GM18520 (cell line): Measurements from ENCODE around the gene INHBE.

ENCODE experiments used
- ATAC-seq: cut with Tn5 transposase; IDR thresholded peaks from one replicate; pipeline ENCODE4 v1.9.1; 2021; ENCODE audit not compliant: unreplicated experiment

Gene INHBE

GRCh38 chr12:57460841-57461275 lies 5.8 kb downstream of the INHBE start:
- no peak for ATAC-seq

DNA sequence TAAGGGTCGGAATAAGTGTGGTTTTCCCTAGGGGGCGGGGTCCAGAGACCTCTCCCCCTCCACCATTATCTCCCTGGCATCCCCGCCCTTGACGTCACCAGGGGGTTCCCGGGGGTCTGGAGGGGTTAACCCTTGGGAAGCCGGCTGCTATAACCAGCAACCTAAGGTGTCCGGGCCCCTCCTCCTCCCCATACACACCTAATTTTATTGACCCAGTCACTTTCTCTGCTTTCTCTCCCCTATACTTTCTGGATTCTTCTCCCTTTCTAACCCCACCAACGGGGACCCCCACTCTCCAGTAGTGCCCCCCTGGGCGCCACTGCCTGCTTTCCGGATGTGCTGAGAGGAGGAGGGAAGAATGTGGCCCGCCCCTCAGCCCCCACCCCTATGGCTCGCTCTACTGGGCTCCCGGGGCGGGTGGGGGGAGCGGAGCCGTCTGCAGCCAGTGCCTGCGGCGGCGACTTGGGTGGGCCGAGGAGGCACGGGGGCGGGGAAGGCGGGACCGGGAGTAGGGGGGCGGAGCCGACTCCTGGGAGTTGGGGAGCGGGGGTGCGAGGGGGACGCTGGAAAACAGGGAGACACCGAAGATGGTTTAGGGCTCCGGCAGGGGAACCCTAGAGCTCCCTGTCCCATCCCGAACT lies 6.3 kb downstream of the INHBE start:
- no peak for ATAC-seq

- no peak for ATAC-seq
Measured at GRCh38 chr12:57461917-57462250, 6.8 kb downstream of the INHBE start.

- ATAC-seq: peak; percentile 48
Measured at GRCh38 chr12:57462251-57462911, 7.3 kb downstream of the INHBE start.

DNA sequence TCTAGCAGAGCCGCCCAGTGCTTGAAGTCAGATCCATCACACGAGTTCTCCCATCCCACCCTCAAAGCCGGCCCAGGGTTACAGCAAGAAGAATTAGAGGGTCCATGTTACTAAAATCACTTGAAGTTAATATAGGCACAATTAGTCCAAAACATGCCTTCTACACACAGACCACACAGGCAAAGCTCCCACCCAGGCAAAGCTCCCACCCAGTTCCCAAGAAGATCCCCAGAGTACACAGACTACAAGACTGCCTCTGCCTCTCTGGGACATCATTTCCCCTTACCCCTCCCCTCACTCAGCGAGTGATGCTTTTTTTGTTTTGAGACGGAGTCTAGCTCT lies 7.8 kb downstream of the INHBE start:
- ATAC-seq: no peak

DNA sequence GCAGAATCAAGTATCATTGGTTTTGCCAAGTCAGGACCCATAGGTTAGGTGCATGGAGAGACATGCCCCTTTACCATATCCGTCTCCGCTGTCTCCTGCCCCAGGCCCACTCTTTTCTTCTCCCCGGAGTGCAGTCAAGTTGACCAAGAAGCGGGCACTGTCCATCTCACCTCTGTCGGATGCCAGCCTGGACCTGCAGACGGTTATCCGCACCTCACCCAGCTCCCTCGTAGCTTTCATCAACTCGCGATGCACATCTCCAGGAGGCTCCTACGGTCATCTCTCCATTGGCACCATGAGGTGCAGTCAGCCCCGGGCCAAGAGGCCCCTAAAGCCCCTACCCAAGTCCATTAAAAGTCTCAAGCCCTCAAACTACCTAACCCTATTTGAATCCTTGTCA lies 9.5 kb downstream of the INHBE start:
- ATAC-seq: no peak

DNA sequence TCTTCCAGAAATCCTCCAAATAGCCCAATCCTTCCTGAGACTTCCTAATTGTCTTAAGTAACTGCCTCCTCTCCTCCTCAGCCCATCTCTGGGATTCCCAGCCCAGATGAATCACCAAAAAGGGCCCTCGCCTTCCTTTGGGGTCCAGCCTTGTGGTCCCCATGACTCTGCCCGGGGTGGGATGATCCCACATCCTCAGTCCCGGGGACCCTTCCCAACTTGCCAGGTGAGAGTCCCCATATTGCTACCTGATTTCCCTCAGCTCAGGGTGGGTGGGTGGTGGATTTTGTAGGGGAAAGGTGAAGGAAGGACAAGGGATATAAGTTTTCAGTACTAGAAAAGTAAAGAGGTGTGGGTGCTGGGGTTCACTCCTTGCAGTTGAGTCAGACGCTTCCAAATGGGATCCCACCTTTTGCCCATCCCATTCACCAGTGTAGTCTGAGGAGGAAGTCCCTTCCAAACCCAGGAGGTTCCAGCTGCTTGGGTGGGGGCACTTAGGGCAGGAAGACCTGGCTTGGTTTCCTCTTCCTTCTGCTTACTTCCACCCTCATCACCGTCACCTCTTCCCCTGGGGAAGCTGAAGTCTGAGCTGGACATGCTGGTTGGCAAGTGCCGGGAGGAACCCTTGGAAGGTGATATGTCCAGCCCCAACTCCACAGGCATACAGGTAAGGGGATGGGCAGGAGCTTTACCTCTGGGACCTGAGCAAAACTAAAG lies 10.1 kb downstream of the INHBE start:
- no peak for ATAC-seq

DNA sequence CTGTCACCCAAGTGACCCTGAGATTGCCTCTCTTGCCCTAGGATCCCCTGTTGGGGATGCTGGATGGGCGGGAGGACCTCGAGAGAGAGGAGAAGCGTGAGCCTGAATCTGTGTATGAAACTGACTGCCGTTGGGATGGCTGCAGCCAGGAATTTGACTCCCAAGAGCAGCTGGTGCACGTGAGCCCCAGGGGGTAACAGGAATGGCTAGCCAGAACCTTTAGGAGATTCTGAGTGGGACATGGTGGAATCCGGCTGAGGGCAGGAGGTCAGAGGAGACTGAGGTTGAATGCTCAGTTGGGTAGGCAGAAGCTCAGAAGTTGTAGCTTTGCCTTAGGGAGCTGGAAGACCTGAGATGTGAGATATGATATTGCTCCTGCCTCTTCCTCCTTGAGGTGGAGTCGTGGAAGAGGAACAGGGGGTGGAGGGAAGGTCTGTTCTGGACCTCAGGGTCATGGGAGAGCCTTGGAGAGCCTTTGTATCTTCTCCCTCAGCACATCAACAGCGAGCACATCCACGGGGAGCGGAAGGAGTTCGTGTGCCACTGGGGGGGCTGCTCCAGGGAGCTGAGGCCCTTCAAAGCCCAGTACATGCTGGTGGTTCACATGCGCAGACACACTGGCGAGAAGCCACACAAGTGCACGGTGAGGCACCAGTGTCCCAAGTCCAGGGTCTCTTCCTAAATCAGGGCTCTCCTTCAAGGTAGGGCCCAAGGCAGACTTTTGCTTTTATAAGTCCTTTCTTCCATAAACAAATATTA lies 10.8 kb downstream of the INHBE start:
- ATAC-seq: no peak

GRCh38 chr12:57467212-57467874 lies 12.2 kb downstream of the INHBE start:
- ATAC-seq: no peak

DNA sequence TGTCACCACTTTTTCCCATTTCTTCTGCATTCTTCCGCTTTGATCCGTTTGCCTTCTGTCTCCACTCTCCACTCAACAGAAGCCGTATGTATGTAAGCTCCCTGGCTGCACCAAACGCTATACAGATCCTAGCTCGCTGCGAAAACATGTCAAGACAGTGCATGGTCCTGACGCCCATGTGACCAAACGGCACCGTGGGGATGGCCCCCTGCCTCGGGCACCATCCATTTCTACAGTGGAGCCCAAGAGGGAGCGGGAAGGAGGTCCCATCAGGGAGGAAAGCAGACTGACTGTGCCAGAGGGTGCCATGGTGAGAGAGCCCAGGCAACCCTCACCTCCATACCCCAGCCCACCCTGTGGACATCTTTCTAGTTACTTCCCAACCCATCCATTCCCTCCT lies 12.8 kb downstream of the INHBE start:
- ATAC-seq: no peak

DNA sequence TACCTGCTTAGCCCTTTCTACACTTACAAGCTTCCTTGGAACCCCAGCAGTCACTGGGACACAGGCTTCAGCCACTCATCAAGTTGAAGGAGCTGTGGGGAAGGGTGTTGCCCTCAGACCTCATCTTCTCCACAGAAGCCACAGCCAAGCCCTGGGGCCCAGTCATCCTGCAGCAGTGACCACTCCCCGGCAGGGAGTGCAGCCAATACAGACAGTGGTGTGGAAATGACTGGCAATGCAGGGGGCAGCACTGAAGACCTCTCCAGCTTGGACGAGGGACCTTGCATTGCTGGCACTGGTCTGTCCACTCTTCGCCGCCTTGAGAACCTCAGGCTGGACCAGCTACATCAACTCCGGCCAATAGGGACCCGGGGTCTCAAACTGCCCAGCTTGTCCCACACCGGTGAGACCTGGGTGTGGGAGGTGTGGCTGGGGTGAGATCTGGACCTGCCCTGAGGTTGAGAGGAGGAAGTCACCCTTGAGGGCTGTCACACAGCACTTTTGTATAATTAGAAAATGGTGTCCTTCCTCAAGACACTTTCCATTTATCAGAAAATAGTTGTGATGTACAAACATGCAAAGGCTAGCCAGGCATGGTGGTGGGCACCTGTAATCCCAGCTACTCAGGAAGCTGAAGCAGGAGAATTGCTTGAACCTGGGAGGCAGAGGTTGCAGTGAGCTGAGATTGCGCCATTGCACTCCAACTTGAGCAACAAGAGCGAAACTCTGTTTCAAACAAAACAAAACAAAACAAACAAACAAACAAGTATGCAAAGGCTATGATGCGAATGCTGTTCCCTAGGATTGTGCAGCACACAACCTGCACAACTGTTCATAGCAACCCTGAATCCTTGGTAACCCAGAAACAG lies 14.4 kb downstream of the INHBE start:
- ATAC-seq: no peak

DNA sequence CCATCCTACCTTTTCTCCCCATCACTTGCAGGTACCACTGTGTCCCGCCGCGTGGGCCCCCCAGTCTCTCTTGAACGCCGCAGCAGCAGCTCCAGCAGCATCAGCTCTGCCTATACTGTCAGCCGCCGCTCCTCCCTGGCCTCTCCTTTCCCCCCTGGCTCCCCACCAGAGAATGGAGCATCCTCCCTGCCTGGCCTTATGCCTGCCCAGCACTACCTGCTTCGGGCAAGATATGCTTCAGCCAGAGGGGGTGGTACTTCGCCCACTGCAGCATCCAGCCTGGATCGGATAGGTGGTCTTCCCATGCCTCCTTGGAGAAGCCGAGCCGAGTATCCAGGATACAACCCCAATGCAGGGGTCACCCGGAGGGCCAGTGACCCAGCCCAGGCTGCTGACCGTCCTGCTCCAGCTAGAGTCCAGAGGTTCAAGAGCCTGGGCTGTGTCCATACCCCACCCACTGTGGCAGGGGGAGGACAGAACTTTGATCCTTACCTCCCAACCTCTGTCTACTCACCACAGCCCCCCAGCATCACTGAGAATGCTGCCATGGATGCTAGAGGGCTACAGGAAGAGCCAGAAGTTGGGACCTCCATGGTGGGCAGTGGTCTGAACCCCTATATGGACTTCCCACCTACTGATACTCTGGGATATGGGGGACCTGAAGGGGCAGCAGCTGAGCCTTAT lies 15.3 kb downstream of the INHBE start:
- ATAC-seq: no peak

DNA sequence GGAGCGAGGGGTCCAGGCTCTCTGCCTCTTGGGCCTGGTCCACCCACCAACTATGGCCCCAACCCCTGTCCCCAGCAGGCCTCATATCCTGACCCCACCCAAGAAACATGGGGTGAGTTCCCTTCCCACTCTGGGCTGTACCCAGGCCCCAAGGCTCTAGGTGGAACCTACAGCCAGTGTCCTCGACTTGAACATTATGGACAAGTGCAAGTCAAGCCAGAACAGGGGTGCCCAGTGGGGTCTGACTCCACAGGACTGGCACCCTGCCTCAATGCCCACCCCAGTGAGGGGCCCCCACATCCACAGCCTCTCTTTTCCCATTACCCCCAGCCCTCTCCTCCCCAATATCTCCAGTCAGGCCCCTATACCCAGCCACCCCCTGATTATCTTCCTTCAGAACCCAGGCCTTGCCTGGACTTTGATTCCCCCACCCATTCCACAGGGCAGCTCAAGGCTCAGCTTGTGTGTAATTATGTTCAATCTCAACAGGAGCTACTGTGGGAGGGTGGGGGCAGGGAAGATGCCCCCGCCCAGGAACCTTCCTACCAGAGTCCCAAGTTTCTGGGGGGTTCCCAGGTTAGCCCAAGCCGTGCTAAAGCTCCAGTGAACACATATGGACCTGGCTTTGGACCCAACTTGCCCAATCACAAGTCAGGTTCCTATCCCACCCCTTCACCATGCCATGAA lies 16.0 kb downstream of the INHBE start:
- ATAC-seq: no peak

DNA sequence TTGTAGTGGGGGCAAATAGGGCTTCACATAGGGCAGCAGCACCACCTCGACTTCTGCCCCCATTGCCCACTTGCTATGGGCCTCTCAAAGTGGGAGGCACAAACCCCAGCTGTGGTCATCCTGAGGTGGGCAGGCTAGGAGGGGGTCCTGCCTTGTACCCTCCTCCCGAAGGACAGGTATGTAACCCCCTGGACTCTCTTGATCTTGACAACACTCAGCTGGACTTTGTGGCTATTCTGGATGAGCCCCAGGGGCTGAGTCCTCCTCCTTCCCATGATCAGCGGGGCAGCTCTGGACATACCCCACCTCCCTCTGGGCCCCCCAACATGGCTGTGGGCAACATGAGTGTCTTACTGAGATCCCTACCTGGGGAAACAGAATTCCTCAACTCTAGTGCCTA lies 16.6 kb downstream of the INHBE start:
- no peak for ATAC-seq

- ATAC-seq: no peak
Measured at GRCh38 chr12:57472391-57472790, 17.3 kb downstream of the INHBE start.

DNA sequence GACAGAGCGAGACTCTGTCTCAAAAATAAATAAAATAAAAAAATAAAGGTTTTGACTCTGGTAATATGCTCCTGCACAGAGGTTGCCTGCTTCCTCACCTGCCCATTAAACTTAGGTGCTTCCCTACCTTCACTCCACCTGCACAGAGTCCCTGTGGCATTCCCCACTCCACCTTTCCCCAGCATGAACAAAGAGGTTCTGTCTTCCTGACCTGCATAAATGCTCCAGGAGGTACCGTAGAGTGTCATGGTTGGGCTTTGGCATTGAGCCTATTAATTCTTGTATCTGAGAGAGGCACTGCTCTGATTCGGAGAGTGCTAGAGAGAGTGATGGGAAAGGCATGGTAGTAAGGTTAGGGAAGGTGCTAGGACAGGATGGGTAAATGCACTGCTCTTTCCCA lies 18.3 kb downstream of the INHBE start:
- ATAC-seq: no peak

GRCh38 chr12:57473886-57474285 lies 18.8 kb downstream of the INHBE start:
- no peak for ATAC-seq

DNA sequence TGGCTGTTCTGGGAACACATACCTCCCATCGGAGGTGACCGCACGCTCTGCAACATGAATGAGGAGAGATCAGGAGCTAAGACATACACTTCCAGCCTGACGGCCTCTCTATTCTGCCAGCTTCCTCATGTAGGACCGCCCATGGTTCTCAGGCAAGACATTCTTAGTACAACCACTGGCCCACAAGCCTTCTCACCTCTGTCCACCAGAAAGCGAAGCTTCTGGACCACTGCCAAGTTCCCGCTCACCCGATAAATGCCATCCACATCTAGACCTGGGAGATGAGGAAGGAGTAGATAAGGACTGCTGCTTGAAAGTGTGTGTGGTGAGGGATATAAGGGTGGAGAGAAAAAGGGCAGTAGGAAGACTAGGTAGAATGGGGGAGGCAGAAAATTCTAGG lies 19.3 kb downstream of the INHBE start:
- ATAC-seq: no peak

GRCh38 chr12:57474862-57475261 lies 19.8 kb downstream of the INHBE start:
- ATAC-seq: no peak
